CD4-positive, alpha-beta T cell treated with Interleukin-4 for 4 hours (primary cell): ENCODE data around the gene CACNA2D1.

Experiments used
- DNase-seq: peaks from one replicate; pipeline ENCODE4 v3.0.0-alpha.2; 2020

Gene CACNA2D1

GRCh38 chr7:82443547-82444219 lies at the start of gene CACNA2D1:
Gene CACNA2D1, minus strand, starts transcription at chr7:82443777.
- no peak for DNase-seq

GRCh38 chr7:82481499-82482097 lies 38.0 kb upstream of the CACNA2D1 start:
- no peak for DNase-seq

GRCh38 chr7:82477733-82478515 lies 34.3 kb upstream of the CACNA2D1 start:
- DNase-seq: no peak

DNA sequence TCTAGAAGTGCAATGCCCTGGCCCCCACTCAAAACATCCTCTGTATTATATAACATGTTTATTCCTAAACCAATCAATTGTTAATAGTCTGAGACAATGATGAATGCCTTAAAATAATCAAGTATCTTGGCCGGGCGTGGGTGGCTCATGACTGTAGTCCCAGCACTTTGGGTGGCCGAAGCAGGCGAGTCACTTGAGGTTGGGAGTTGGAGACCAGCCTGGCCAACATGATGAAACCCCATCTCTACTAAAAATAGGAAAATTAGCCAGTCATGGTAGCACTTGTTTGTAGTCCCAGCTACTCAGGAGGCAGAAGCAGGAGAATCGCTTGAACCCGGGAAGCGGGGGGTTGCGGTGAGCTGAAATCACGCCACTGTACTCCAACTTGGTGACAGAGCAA lies 29.4 kb upstream of the CACNA2D1 start:
- no peak for DNase-seq

GRCh38 chr7:82471351-82472020 lies 27.9 kb upstream of the CACNA2D1 start:
- no peak for DNase-seq

DNA sequence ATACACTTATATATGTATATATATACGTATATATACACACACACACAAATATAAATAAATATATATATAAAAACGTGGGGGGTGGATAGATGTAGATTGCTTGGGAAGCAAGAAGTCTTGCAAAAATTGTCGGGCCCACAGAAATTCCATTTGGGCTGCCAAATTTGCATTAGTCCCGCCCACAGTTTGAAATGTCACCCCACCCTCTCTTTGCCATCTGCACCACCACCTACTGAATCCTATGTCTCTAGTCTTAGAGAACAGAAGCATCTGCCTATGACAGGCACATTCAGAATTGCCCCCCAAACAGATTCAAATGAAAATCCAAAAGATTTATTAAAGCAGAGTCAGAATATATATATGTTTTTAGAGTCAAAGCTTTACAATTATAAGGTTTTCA lies 25.6 kb upstream of the CACNA2D1 start:
- no peak for DNase-seq

GRCh38 chr7:82468435-82468834 lies 24.9 kb upstream of the CACNA2D1 start:
- DNase-seq: no peak

GRCh38 chr7:82467020-82467419 lies 23.4 kb upstream of the CACNA2D1 start:
- no peak for DNase-seq

DNA sequence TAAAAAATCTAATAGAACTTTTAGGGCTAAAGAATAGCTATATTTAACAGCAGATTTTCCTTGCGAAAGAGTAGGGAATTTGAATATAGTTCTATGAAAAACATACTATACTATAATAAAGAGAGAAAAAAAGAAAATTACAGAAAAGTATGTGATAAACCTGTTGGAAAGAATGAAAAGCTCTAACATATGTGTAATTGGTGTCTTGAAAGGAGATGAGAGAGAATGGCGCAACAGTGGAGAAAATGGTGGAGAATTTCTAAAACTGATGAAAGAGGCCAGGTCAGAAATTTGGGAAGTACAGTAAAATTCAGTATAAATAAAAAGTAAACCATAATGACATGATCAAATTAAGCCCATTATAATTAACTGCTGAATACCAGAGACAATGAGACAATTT lies 20.8 kb upstream of the CACNA2D1 start:
- DNase-seq: no peak

GRCh38 chr7:82455295-82455694 lies 11.7 kb upstream of the CACNA2D1 start:
- DNase-seq: no peak

- DNase-seq: no peak
These were observed 7.2 kb upstream of the CACNA2D1 start for GRCh38 chr7:82450759-82451158.

DNA sequence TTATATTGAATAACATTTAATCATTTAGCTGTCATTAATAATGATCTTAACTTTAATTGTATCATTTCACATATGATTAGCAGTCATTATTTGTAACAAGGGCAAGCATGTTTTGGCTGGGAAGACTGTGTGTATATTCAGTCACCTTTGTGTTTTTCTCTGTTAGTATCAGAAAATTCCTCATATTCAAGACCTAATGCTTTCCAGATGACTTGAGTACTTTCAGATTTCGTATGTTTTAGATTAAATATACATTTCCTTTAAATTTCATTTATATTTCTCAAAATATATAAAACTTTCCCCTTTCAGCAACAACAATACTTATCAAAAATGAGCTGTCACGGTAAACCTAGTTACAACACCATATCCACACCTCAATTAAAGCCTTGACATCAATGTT lies 6.3 kb upstream of the CACNA2D1 start:
- DNase-seq: no peak

DNA sequence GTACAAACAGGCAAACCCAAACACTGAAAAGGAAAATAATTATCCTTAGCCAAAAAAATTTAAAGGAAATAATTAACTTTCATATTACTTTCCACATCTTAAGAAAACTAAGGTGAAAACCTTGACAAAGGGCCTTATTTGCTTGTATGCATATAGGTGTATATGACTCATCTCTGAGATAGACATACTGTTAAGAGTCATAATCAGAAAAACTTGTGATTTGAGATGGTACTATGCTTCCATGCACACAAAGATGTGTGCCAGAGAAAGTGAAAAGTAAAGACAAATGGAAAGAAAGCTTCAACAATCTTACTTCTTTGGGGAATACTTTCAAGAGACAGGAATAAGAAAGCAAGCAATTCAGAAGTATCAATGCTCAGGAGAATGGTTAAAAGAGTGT lies 3.3 kb upstream of the CACNA2D1 start:
- no peak for DNase-seq

- DNase-seq: no peak
These were observed 1.7 kb upstream of the CACNA2D1 start for GRCh38 chr7:82445271-82445670.

DNA sequence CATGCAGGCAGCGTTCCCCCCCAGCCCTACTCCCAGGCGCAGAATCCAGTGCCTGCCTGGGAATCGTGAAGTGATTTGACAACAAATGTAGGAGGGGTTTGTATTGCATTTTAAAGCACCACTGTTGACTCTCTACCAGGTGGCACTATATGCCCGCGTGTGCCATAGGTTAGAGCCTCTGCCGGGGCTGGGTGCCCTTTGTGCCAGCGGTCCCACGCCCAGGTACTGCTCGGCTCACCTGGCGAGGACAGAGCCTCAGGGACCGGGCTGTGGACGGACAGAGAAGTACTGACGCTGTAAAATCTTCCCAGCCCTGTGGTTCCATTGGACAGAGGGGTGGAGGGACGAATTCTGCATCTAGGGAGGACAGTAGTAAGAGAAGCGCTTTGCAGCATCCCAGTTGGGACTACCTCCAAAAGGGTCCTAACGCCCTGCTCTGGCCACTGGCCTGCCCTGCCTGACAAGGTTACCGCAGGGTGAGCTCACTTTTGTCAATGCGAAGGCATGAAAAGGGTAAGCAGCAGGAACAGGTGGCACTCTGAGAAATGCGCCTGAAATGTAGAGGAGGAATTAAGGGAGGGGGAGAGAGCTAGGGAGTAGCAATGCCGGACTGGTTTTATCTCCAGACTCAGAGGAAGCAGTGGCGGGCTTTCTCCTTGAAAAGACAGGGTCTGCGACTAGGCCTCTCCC lies 788 bp upstream of the CACNA2D1 start:
- no peak for DNase-seq

- no peak for DNase-seq
These were observed 486 bp downstream of the CACNA2D1 start for GRCh38 chr7:82443036-82443546.

DNA sequence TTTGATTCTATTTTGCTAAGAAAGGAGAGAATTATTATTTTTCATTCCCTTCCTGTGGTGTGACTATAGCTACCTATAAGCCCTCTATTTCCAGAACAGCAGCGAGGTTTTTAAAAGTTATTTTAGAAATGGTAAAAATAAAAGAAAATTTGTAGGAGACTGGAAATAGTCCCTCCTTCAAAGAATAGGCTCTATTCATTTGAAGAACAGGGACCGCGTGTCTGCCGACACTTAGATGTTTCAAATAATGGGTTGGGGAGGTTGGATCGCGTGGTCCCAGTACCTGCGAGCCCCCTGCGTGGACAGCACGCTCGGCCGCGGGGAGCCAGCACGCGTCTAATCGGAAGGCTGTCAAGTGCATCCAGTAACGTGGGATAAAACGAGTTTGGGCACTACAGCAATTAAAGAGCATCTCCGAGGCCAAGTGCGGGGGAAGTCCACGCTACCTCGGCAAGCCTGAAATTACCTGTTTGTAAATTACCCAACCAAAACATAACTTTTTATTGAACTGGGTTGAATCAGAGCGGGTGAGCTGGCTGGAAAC lies 1.0 kb downstream of the CACNA2D1 start:
- no peak for DNase-seq

DNA sequence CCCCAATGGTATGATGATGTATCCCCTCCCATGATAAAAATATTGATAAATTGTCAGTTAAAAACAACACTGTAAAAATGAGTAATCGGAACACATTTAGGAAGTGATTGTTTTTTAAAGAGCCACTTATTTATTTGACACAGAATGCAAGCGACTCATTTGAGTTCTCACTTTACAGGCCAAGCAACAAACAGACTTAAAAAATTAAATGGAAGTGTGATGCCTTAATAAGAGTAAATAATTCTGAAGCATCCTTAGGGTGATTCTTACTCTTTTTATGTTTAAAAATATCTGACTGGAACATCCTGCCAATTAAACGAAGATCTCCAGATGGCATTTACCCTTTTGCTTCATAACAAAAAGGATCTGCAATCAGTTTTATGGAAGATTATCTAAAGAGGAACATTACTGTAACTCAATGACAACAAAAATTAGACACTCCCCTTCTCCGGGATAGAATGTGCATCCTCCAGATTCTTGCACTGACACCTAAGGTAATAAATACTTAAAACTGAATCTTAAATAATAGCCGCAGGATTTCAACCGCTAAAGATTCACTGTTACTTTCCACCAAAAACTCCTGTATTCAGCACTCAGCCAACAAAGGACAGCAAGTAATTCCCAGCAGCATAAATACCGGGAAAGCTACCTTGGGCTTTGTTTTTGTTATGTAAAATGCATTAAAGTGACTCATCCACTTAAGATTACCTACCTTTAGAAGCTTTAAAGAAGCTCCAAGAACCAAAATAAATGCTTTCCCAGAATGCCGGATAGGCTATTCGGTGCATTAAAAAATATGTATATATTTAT lies 1.7 kb downstream of the CACNA2D1 start:
- DNase-seq: no peak

DNA sequence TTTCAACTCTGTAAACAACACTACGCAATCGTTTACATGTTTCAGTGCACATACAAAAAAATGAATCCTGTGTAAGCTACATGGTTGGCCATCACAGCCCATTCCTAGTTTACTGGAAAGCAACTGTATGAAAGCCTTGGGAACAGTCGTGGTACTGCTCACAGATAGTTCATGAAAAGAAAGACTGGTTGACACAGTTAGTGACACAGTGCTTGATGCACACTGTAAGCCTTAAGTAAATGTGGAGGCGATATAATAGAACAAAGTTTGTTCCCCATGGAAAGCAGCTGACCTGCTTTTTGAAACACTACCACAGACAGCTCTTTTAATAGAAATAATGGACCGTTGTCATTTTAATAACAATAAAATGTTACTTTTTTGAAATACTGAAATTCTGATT lies 5.1 kb downstream of the CACNA2D1 start:
- DNase-seq: no peak

DNA sequence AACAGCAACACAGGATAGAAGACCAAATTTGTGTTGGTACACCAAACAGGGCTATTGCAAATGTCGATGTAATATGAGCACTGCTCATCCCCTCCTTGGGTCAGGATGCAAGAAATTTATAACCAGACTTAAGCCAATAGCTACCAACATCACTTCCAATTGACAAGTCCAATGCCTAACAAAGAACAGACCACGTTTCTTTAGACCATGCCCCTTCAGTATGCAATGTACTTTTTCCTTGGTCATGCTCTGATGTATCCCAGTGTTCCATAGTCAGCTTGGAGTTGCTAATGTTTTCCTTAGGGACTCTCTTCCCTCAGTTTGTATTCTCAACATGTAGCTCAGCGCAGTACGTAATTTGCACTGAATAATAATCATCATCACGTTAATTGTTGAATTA lies 7.8 kb downstream of the CACNA2D1 start:
- no peak for DNase-seq

GRCh38 chr7:82434275-82435022 lies 9.1 kb downstream of the CACNA2D1 start:
- DNase-seq: no peak
